ENCODE data around the gene RGS7BP.

The RGS7BP gene

GRCh38 chr5:64505769-64506566, at the start of gene RGS7BP:
TSS of gene RGS7BP (plus strand) at chr5:64506015. CDS start at chr5:64506625, 610 bp downstream.
- no peak for DNase-seq (ENCODE audit: low read depth)

- no peak for DNase-seq (ENCODE audit: low read depth)
Observed at GRCh38 chr5:64457846-64458245, 48.0 kb upstream of the RGS7BP start.

GRCh38 chr5:64458948-64459347, 46.9 kb upstream of the RGS7BP start:
- no peak for DNase-seq (ENCODE audit: low read depth)

- DNase-seq (ENCODE audit: low read depth): no peak
Observed at GRCh38 chr5:64462391-64462790, 43.4 kb upstream of the RGS7BP start.

- no peak for DNase-seq (ENCODE audit: low read depth)
Observed at GRCh38 chr5:64486163-64486562, 19.7 kb upstream of the RGS7BP start.

GRCh38 chr5:64487283-64487682, 18.5 kb upstream of the RGS7BP start:
- no peak for DNase-seq (ENCODE audit: low read depth)

- DNase-seq (ENCODE audit: low read depth): no peak
Observed at GRCh38 chr5:64489857-64490256, 16.0 kb upstream of the RGS7BP start.

- no peak for DNase-seq (ENCODE audit: low read depth)
Observed at GRCh38 chr5:64497386-64497785, 8.4 kb upstream of the RGS7BP start.

- DNase-seq (ENCODE audit: low read depth): no peak
Observed at GRCh38 chr5:64502196-64502595, 3.6 kb upstream of the RGS7BP start.

GRCh38 chr5:64506567-64507263, 900 bp downstream of the RGS7BP start:
- DNase-seq (ENCODE audit: low read depth): no peak

- DNase-seq (ENCODE audit: low read depth): no peak
Observed at GRCh38 chr5:64507264-64507605, 1.4 kb downstream of the RGS7BP start.

GRCh38 chr5:64509828-64510227, 4.0 kb downstream of the RGS7BP start:
- no peak for DNase-seq (ENCODE audit: low read depth)

- no peak for DNase-seq (ENCODE audit: low read depth)
Observed at GRCh38 chr5:64513492-64513891, 7.7 kb downstream of the RGS7BP start.

- no peak for DNase-seq (ENCODE audit: low read depth)
Observed at GRCh38 chr5:64514612-64515011, 8.8 kb downstream of the RGS7BP start.

GRCh38 chr5:64516216-64516615, 10.4 kb downstream of the RGS7BP start:
- DNase-seq (ENCODE audit: low read depth): no peak

- DNase-seq (ENCODE audit: low read depth): no peak
Observed at GRCh38 chr5:64518793-64519192, 13.0 kb downstream of the RGS7BP start.

- DNase-seq (ENCODE audit: low read depth): no peak
Observed at GRCh38 chr5:64519263-64519662, 13.4 kb downstream of the RGS7BP start.

GRCh38 chr5:64526734-64527439, 21.1 kb downstream of the RGS7BP start:
- no peak for DNase-seq (ENCODE audit: low read depth)

- no peak for DNase-seq (ENCODE audit: low read depth)
Observed at GRCh38 chr5:64530076-64530475, 24.3 kb downstream of the RGS7BP start.

GRCh38 chr5:64532212-64532611, 26.4 kb downstream of the RGS7BP start:
- no peak for DNase-seq (ENCODE audit: low read depth)

GRCh38 chr5:64532657-64533056, 26.8 kb downstream of the RGS7BP start:
- no peak for DNase-seq (ENCODE audit: low read depth)

GRCh38 chr5:64534033-64534432, 28.2 kb downstream of the RGS7BP start:
- DNase-seq (ENCODE audit: low read depth): no peak

GRCh38 chr5:64557911-64558310, 52.1 kb downstream of the RGS7BP start:
- DNase-seq (ENCODE audit: low read depth): no peak
